WTC11 (cell line): Measurements from ENCODE around the gene ITLN2. TPM values are rescaled to one million over a fixed set of nuclear protein-coding genes. Genes with fewer than 3 reads are reported as not detected.

Experiments used
- ATAC-seq: fragments of 200-7000 bp; cut with Tn5 transposase; 2 replicates; pipeline ENCODE4 v1.10.0; 2021; ENCODE audit warnings: mild to moderate bottlenecking, moderate library complexity
- CTCF ChIA-PET: fragments of 300-600 bp; sonication (Branson Sonifier 250); formaldehyde crosslinking; loops from one replicate; lab custom pipeline; 2021; ENCODE audit warnings: antibody characterized with exemption; lab: Charles Lee
- POLR2A ChIA-PET: fragments of 350-600 bp; sonication (Branson Sonifier 250); formaldehyde crosslinking; loops from one replicate; lab custom pipeline; 2021; ENCODE audit warnings: antibody characterized with exemption; lab: Charles Lee
- DNase-seq: peaks from one replicate; pipeline ENCODE4 v3.0.0; 2021; ENCODE audit warnings: low spot score
- H3K27ac Mint-ChIP-seq: 2 replicates; pipeline ENCODE4 v1.8.0; 2021; ENCODE audit warnings: mixed read lengths
- H3K27me3 Mint-ChIP-seq: 2 replicates; pipeline ENCODE4 v1.8.0; 2021; ENCODE audit warnings: low read depth, mild to moderate bottlenecking, moderate library complexity, mixed read lengths
- H3K36me3 Mint-ChIP-seq: 2 replicates; pipeline ENCODE4 v1.8.0; 2021; ENCODE audit warnings: mixed read lengths
- H3K4me1 Mint-ChIP-seq: 2 replicates; pipeline ENCODE4 v1.8.0; 2022; ENCODE audit warnings: mixed read lengths
- H3K4me3 Mint-ChIP-seq: 2 replicates; pipeline ENCODE4 v1.8.0; 2021; ENCODE audit warnings: mild to moderate bottlenecking, moderate library complexity, mixed read lengths
- H3K9me3 Mint-ChIP-seq: 2 replicates; pipeline ENCODE4 v1.8.0; 2021; ENCODE audit warnings: mixed read lengths
- CREM ChIP-seq: sonication (generic); formaldehyde crosslinking; IDR thresholded peaks from 2 replicates; pipeline ENCODE4 v1.8.1; 2022; ENCODE audit warnings: mild to moderate bottlenecking, missing genetic modification reagents, moderate library complexity
- KAT7 ChIP-seq: sonication (generic); formaldehyde crosslinking; IDR thresholded peaks from 2 replicates; pipeline ENCODE4 v1.8.1; 2023; ENCODE audit warnings: missing genetic modification reagents, mild to moderate bottlenecking, borderline replicate concordance
- NFATC4 ChIP-seq: fragments of 250-450 bp; sonication (Bioruptor Pico); IDR thresholded peaks from 2 replicates; pipeline ENCODE4 v1.9.0; 2021; ENCODE audit warnings: mild to moderate bottlenecking
- NFYB ChIP-seq: sonication (generic); formaldehyde crosslinking; conservative IDR thresholded peaks from 2 replicates; pipeline ENCODE4 v1.8.0; 2022; ENCODE audit warnings: low read depth, missing genetic modification reagents
- RELA ChIP-seq: sonication (generic); formaldehyde crosslinking; IDR thresholded peaks from 2 replicates; pipeline ENCODE4 v1.8.1; 2022; ENCODE audit warnings: missing genetic modification reagents, mild to moderate bottlenecking, borderline replicate concordance
- SP1 ChIP-seq: sonication (generic); formaldehyde crosslinking; conservative IDR thresholded peaks from 2 replicates; pipeline ENCODE4 v1.8.1; 2022; ENCODE audit warnings: missing genetic modification reagents
- TCF7 ChIP-seq: sonication (generic); formaldehyde crosslinking; IDR thresholded peaks from 2 replicates; pipeline ENCODE4 v1.8.0; 2022; ENCODE audit warnings: mild to moderate bottlenecking, low read depth, missing genetic modification reagents, moderate library complexity
- ZNF121 ChIP-seq: sonication (generic); formaldehyde crosslinking; IDR thresholded peaks from 2 replicates; pipeline ENCODE4 v1.8.0; 2023; ENCODE audit warnings: missing genetic modification reagents
- ZNF317 ChIP-seq: sonication (generic); formaldehyde crosslinking; IDR thresholded peaks from 2 replicates; pipeline ENCODE4 v1.8.1; 2023; ENCODE audit warnings: low read depth, mild to moderate bottlenecking, moderate library complexity, missing genetic modification reagents, borderline replicate concordance
- ZNF396 ChIP-seq: fragments of 250-450 bp; sonication (Bioruptor Pico); IDR thresholded peaks from 2 replicates; pipeline ENCODE4 v1.8.0; 2021; ENCODE audit warnings: mild to moderate bottlenecking, moderate library complexity, borderline replicate concordance
- total RNA-seq: library from RNA; stranded (reverse); gene quantifications from 3 replicates; pipeline ENCODE4 v1.2.3, GENCODE V29; 2021
- TF ChIP-seq, protein P1 (sequence below): sonication (generic); formaldehyde crosslinking; IDR thresholded peaks from 2 replicates; pipeline ENCODE4 v1.8.1; 2023; ENCODE audit warnings: mild to moderate bottlenecking, missing genetic modification reagents
- TF ChIP-seq, protein P2 (sequence below): fragments of 250-450 bp; sonication (Bioruptor Pico); IDR thresholded peaks from 2 replicates; pipeline ENCODE4 v1.9.0; 2021; ENCODE audit warnings: mild to moderate bottlenecking
- TF ChIP-seq, protein P3 (sequence below): sonication (generic); formaldehyde crosslinking; IDR thresholded peaks from 2 replicates; pipeline ENCODE4 v1.8.1; 2023; ENCODE audit warnings: mild to moderate bottlenecking, missing genetic modification reagents, moderate library complexity
- TF ChIP-seq, protein P4 (sequence below): fragments of 250-450 bp; sonication (Bioruptor Pico); IDR thresholded peaks from 2 replicates; pipeline ENCODE4 v1.8.0; 2021; ENCODE audit warnings: mild to moderate bottlenecking
- TF ChIP-seq, protein P5 (sequence below): sonication (generic); formaldehyde crosslinking; IDR thresholded peaks from 2 replicates; pipeline ENCODE4 v1.8.0; 2022; ENCODE audit warnings: mild to moderate bottlenecking, missing genetic modification reagents
- TF ChIP-seq, protein P6 (sequence below): sonication (generic); formaldehyde crosslinking; IDR thresholded peaks from 2 replicates; pipeline ENCODE4 v1.8.1; 2023; ENCODE audit warnings: mild to moderate bottlenecking, missing genetic modification reagents
- TF ChIP-seq, protein P7 (sequence below): sonication (generic); formaldehyde crosslinking; IDR thresholded peaks from 2 replicates; pipeline ENCODE4 v1.8.0; 2023; ENCODE audit warnings: mild to moderate bottlenecking, missing genetic modification reagents
- TF ChIP-seq, protein P8 (sequence below): fragments of 250-450 bp; sonication (Bioruptor Pico); IDR thresholded peaks from 2 replicates; pipeline ENCODE4 v2.1.2; 2022; ENCODE audit warnings: mild to moderate bottlenecking, moderate library complexity
- TF ChIP-seq, protein P9 (sequence below): sonication (generic); formaldehyde crosslinking; IDR thresholded peaks from 2 replicates; pipeline ENCODE4 v1.8.1; 2022; ENCODE audit warnings: low read depth, missing genetic modification reagents, borderline replicate concordance
- TF ChIP-seq, protein P10 (sequence below): sonication (generic); formaldehyde crosslinking; IDR thresholded peaks from 2 replicates; pipeline ENCODE4 v1.8.0; 2022; ENCODE audit warnings: mild to moderate bottlenecking, missing genetic modification reagents

ITLN2 gene
- total RNA-seq, 1 experiment from 2014 or later = 5.9 TPM

DNA sequence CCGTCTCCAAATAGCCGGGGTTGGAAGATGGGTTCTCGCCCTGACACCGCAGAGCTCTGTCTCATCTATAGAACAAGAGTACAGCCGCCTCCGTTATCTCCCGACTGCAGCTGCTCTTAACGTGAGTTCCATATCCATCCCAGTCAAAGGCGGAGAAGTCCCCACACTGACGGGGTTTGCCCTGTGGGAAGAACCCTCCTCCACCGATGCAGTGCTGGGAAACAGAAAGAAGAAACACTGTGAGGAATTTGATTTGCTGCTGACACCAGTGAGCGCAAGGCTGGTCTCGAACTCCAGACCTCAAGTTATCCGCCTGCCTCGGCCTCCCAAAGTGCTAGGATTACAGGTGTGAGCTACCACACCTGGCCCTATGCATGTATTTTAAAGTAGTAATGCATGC is 9.5 kb downstream of the ITLN2 start (continued):
- TF ChIP-seq, protein P1, sequence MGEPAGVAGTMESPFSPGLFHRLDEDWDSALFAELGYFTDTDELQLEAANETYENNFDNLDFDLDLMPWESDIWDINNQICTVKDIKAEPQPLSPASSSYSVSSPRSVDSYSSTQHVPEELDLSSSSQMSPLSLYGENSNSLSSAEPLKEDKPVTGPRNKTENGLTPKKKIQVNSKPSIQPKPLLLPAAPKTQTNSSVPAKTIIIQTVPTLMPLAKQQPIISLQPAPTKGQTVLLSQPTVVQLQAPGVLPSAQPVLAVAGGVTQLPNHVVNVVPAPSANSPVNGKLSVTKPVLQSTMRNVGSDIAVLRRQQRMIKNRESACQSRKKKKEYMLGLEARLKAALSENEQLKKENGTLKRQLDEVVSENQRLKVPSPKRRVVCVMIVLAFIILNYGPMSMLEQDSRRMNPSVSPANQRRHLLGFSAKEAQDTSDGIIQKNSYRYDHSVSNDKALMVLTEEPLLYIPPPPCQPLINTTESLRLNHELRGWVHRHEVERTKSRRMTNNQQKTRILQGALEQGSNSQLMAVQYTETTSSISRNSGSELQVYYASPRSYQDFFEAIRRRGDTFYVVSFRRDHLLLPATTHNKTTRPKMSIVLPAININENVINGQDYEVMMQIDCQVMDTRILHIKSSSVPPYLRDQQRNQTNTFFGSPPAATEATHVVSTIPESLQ (CRISPR knock-in tag) = no peak
- TF ChIP-seq CREM (no peak), ZNF396 (no peak), ZNF121 (CRISPR knock-in tag) (no peak), SP1 (CRISPR knock-in tag) (no peak), ZNF317 (CRISPR knock-in tag) (no peak), NFYB (no peak)
- TF ChIP-seq, protein P2, sequence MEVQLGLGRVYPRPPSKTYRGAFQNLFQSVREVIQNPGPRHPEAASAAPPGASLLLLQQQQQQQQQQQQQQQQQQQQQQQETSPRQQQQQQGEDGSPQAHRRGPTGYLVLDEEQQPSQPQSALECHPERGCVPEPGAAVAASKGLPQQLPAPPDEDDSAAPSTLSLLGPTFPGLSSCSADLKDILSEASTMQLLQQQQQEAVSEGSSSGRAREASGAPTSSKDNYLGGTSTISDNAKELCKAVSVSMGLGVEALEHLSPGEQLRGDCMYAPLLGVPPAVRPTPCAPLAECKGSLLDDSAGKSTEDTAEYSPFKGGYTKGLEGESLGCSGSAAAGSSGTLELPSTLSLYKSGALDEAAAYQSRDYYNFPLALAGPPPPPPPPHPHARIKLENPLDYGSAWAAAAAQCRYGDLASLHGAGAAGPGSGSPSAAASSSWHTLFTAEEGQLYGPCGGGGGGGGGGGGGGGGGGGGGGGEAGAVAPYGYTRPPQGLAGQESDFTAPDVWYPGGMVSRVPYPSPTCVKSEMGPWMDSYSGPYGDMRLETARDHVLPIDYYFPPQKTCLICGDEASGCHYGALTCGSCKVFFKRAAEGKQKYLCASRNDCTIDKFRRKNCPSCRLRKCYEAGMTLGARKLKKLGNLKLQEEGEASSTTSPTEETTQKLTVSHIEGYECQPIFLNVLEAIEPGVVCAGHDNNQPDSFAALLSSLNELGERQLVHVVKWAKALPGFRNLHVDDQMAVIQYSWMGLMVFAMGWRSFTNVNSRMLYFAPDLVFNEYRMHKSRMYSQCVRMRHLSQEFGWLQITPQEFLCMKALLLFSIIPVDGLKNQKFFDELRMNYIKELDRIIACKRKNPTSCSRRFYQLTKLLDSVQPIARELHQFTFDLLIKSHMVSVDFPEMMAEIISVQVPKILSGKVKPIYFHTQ (CRISPR knock-in tag) = no peak
- TF ChIP-seq, protein P3, sequence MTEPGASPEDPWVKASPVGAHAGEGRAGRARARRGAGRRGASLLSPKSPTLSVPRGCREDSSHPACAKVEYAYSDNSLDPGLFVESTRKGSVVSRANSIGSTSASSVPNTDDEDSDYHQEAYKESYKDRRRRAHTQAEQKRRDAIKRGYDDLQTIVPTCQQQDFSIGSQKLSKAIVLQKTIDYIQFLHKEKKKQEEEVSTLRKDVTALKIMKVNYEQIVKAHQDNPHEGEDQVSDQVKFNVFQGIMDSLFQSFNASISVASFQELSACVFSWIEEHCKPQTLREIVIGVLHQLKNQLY (CRISPR knock-in tag) = no peak
- TF ChIP-seq, protein P4, sequence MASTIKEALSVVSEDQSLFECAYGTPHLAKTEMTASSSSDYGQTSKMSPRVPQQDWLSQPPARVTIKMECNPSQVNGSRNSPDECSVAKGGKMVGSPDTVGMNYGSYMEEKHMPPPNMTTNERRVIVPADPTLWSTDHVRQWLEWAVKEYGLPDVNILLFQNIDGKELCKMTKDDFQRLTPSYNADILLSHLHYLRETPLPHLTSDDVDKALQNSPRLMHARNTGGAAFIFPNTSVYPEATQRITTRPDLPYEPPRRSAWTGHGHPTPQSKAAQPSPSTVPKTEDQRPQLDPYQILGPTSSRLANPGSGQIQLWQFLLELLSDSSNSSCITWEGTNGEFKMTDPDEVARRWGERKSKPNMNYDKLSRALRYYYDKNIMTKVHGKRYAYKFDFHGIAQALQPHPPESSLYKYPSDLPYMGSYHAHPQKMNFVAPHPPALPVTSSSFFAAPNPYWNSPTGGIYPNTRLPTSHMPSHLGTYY = no peak
- TF ChIP-seq, all 79 proteins: peak for 0

DNA sequence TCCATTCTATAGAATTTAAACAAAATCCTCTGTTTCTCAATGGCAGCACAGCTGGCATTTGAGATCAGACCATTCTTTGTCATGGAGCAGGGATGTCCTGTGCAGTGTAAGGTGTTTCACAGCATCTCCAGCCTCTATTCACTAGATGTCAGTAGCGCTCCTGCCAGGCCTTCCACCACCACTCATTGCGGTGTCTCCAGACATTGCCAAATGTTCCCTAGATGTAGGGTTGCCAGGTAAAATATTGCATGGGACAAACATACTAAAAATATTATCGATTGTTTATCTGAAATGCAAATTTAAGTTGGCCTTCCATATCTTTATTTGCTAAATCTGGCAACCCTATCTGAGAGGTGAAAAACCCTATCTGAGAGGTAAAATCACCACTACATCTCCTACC is 11.7 kb downstream of the ITLN2 start:
- Mint-ChIP-seq H3K27me3 (peaks cover 5% of the 10 kb centered on the region; the same call in 1 of the 2 replicates), H3K27ac (no peak overlapping the region), H3K4me3 (no peak overlapping the region), H3K36me3 (peaks cover 3% of the 10 kb centered on the region; the same call in 1 of the 2 replicates), H3K4me1 (peaks cover 7% of the 10 kb centered on the region), H3K9me3 (peaks cover 18% of the 10 kb centered on the region)
- DNase-seq (no peak), ATAC-seq (peak; percentile 86)
- ChIA-PET CTCF (interaction anchor here (0.6 to 2.2 kb wide), 5 partner anchors 9 to 154 kb away, joined by 3 to 17 read pairs (median 4); partner anchors contain the start of genes ITLN1 and ITLN2), POLR2A (no interaction called here)
- TF ChIP-seq, protein P5, sequence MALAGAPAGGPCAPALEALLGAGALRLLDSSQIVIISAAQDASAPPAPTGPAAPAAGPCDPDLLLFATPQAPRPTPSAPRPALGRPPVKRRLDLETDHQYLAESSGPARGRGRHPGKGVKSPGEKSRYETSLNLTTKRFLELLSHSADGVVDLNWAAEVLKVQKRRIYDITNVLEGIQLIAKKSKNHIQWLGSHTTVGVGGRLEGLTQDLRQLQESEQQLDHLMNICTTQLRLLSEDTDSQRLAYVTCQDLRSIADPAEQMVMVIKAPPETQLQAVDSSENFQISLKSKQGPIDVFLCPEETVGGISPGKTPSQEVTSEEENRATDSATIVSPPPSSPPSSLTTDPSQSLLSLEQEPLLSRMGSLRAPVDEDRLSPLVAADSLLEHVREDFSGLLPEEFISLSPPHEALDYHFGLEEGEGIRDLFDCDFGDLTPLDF (CRISPR knock-in tag) = no peak
- TF ChIP-seq, protein P6, sequence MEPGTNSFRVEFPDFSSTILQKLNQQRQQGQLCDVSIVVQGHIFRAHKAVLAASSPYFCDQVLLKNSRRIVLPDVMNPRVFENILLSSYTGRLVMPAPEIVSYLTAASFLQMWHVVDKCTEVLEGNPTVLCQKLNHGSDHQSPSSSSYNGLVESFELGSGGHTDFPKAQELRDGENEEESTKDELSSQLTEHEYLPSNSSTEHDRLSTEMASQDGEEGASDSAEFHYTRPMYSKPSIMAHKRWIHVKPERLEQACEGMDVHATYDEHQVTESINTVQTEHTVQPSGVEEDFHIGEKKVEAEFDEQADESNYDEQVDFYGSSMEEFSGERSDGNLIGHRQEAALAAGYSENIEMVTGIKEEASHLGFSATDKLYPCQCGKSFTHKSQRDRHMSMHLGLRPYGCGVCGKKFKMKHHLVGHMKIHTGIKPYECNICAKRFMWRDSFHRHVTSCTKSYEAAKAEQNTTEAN = no peak
- TF ChIP-seq, protein P7, sequence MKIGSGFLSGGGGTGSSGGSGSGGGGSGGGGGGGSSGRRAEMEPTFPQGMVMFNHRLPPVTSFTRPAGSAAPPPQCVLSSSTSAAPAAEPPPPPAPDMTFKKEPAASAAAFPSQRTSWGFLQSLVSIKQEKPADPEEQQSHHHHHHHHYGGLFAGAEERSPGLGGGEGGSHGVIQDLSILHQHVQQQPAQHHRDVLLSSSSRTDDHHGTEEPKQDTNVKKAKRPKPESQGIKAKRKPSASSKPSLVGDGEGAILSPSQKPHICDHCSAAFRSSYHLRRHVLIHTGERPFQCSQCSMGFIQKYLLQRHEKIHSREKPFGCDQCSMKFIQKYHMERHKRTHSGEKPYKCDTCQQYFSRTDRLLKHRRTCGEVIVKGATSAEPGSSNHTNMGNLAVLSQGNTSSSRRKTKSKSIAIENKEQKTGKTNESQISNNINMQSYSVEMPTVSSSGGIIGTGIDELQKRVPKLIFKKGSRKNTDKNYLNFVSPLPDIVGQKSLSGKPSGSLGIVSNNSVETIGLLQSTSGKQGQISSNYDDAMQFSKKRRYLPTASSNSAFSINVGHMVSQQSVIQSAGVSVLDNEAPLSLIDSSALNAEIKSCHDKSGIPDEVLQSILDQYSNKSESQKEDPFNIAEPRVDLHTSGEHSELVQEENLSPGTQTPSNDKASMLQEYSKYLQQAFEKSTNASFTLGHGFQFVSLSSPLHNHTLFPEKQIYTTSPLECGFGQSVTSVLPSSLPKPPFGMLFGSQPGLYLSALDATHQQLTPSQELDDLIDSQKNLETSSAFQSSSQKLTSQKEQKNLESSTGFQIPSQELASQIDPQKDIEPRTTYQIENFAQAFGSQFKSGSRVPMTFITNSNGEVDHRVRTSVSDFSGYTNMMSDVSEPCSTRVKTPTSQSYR (CRISPR knock-in tag) = no peak
- TF ChIP-seq NFATC4 (CRISPR knock-in tag) (no peak), KAT7 (CRISPR knock-in tag) (no peak), CREM (no peak), TCF7 (CRISPR knock-in tag) (no peak), RELA (no peak)
- TF ChIP-seq, protein P8, sequence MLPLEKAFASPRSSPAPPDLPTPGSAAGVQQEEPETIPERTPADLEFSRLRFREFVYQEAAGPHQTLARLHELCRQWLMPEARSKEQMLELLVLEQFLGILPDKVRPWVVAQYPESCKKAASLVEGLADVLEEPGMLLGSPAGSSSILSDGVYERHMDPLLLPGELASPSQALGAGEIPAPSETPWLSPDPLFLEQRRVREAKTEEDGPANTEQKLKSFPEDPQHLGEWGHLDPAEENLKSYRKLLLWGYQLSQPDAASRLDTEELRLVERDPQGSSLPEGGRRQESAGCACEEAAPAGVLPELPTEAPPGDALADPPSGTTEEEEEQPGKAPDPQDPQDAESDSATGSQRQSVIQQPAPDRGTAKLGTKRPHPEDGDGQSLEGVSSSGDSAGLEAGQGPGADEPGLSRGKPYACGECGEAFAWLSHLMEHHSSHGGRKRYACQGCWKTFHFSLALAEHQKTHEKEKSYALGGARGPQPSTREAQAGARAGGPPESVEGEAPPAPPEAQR = no peak
- TF ChIP-seq, protein P9, sequence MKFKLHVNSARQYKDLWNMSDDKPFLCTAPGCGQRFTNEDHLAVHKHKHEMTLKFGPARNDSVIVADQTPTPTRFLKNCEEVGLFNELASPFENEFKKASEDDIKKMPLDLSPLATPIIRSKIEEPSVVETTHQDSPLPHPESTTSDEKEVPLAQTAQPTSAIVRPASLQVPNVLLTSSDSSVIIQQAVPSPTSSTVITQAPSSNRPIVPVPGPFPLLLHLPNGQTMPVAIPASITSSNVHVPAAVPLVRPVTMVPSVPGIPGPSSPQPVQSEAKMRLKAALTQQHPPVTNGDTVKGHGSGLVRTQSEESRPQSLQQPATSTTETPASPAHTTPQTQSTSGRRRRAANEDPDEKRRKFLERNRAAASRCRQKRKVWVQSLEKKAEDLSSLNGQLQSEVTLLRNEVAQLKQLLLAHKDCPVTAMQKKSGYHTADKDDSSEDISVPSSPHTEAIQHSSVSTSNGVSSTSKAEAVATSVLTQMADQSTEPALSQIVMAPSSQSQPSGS (CRISPR knock-in tag) = no peak
- TF ChIP-seq, protein P10, sequence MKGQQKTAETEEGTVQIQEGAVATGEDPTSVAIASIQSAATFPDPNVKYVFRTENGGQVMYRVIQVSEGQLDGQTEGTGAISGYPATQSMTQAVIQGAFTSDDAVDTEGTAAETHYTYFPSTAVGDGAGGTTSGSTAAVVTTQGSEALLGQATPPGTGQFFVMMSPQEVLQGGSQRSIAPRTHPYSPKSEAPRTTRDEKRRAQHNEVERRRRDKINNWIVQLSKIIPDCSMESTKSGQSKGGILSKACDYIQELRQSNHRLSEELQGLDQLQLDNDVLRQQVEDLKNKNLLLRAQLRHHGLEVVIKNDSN (CRISPR knock-in tag) = no peak
